Measurements from ENCODE around the gene EFCC1. TPM values are rescaled to one million over a fixed set of nuclear protein-coding genes. Genes with fewer than 3 reads are reported as not detected.

The EFCC1 gene
- total and polyA plus RNA-seq, 2 experiments from 2014 or later, result 0.23 to 0.50 TPM

- peaks cover 4% of the 10 kb centered on the region for H3K4me1 ChIP-seq (ENCODE audit: insufficient read depth)
- WGBS (ENCODE audit: low lambda C conversion rate, missing lambda C conversion rate), result 79% methylated on average over 1 of the region's 1 CpG
- no peak overlapping the region for H3K4me3 ChIP-seq
- DNase-seq (ENCODE audit: low spot score), result no peak
- no peaks in the 10 kb centered on the region for H3K27me3 ChIP-seq
- no peaks in the 10 kb centered on the region for H3K36me3 ChIP-seq (replicated peaks; ENCODE audit: insufficient read depth, low read depth)
- H3K27ac ChIP-seq, result peak overlapping the region; percentile 56
- H4K20me1 ChIP-seq (ENCODE audit: insufficient read depth, poor library complexity, severe bottlenecking), result no peaks in the 10 kb centered on the region
- no peaks in the 10 kb centered on the region for H3K9me2 ChIP-seq (replicated peaks; ENCODE audit: insufficient read depth)
- H2AFZ ChIP-seq, result no peak overlapping the region
- TF ChIP-seq EZH2phosphoT487 (IDR thresholded peaks at IDR 0.05; ENCODE audit: low read depth, severe bottlenecking, unreplicated experiment) (no peak), EZH2 (IDR thresholded peaks at IDR 0.05; ENCODE audit: borderline replicate concordance) (no peak), CTCF (IDR thresholded peaks at IDR 0.05; ENCODE audit: poor library complexity) (no peak)
- no peak overlapping the region for H3K4me2 ChIP-seq
- H3K9me3 ChIP-seq (ENCODE audit: low read depth), result no peaks in the 10 kb centered on the region
- no peaks in the 10 kb centered on the region for H3K79me2 ChIP-seq
These were observed 30.4 kb upstream of the EFCC1 start for GRCh38 chr3:128970740-128971047.

- no peak overlapping the region for H3K4me2 ChIP-seq
- H3K4me1 ChIP-seq (ENCODE audit: insufficient read depth), result peaks cover 4% of the 10 kb centered on the region
- no peaks in the 10 kb centered on the region for H4K20me1 ChIP-seq (ENCODE audit: insufficient read depth, poor library complexity, severe bottlenecking)
- H3K27me3 ChIP-seq, result no peaks in the 10 kb centered on the region
- H3K36me3 ChIP-seq (replicated peaks; ENCODE audit: insufficient read depth, low read depth), result no peaks in the 10 kb centered on the region
- H3K9me3 ChIP-seq (ENCODE audit: low read depth), result no peaks in the 10 kb centered on the region
- no peak overlapping the region for H2AFZ ChIP-seq
- H3K27ac ChIP-seq, result peak overlapping the region; percentile 56
- 77% methylated on average over 6 of the region's 6 CpGs for WGBS (ENCODE audit: low lambda C conversion rate, missing lambda C conversion rate)
- no peak for TF ChIP-seq EZH2 (IDR thresholded peaks at IDR 0.05; ENCODE audit: borderline replicate concordance)
- peak; percentile 50 for DNase-seq (ENCODE audit: low spot score)
- H3K79me2 ChIP-seq, result no peaks in the 10 kb centered on the region
- no peaks in the 10 kb centered on the region for H3K9me2 ChIP-seq (replicated peaks; ENCODE audit: insufficient read depth)
- H3K4me3 ChIP-seq, result no peak overlapping the region
These were observed 29.5 kb upstream of the EFCC1 start for GRCh38 chr3:128971421-128972100.

- Histone ChIP-seq H3K36me3 (replicated peaks; ENCODE audit: insufficient read depth, low read depth) (no peaks in the 10 kb centered on the region), H2AFZ (no peak overlapping the region), H3K9me3 (ENCODE audit: low read depth) (no peaks in the 10 kb centered on the region), H3K27ac (no peak overlapping the region), H3K4me3 (no peak overlapping the region), H3K27me3 (no peaks in the 10 kb centered on the region), H3K4me1 (ENCODE audit: insufficient read depth) (peaks cover 4% of the 10 kb centered on the region), H3K4me2 (no peak overlapping the region), H4K20me1 (ENCODE audit: insufficient read depth, poor library complexity, severe bottlenecking) (no peaks in the 10 kb centered on the region), H3K9me2 (replicated peaks; ENCODE audit: insufficient read depth) (no peaks in the 10 kb centered on the region), H3K79me2 (no peaks in the 10 kb centered on the region)
- TF ChIP-seq EZH2phosphoT487 (IDR thresholded peaks at IDR 0.05; ENCODE audit: low read depth, severe bottlenecking, unreplicated experiment), result no peak
- TF ChIP-seq CTCF (IDR thresholded peaks at IDR 0.05; ENCODE audit: poor library complexity), result no peak
- TF ChIP-seq EZH2 (IDR thresholded peaks at IDR 0.05; ENCODE audit: borderline replicate concordance), result no peak
- no peak for DNase-seq (ENCODE audit: low spot score)
- WGBS (ENCODE audit: low lambda C conversion rate, missing lambda C conversion rate), result 84% methylated on average over 5 of the region's 5 CpGs
These were observed 27.0 kb upstream of the EFCC1 start for GRCh38 chr3:128973988-128974564.

- no peak overlapping the region for H3K27ac ChIP-seq
- no peaks in the 10 kb centered on the region for H4K20me1 ChIP-seq (ENCODE audit: insufficient read depth, poor library complexity, severe bottlenecking)
- H3K4me1 ChIP-seq (ENCODE audit: insufficient read depth), result no peaks in the 10 kb centered on the region
- H3K27me3 ChIP-seq, result no peaks in the 10 kb centered on the region
- no peaks in the 10 kb centered on the region for H3K9me3 ChIP-seq (ENCODE audit: low read depth)
- H2AFZ ChIP-seq, result no peak overlapping the region
- no peak for DNase-seq (ENCODE audit: low spot score)
- TF ChIP-seq EZH2phosphoT487 (IDR thresholded peaks at IDR 0.05; ENCODE audit: low read depth, severe bottlenecking, unreplicated experiment), result no peak
- no peak for TF ChIP-seq EZH2 (IDR thresholded peaks at IDR 0.05; ENCODE audit: borderline replicate concordance)
- no peak for TF ChIP-seq CTCF (IDR thresholded peaks at IDR 0.05; ENCODE audit: poor library complexity)
- H3K9me2 ChIP-seq (replicated peaks; ENCODE audit: insufficient read depth), result no peaks in the 10 kb centered on the region
- WGBS (ENCODE audit: low lambda C conversion rate, missing lambda C conversion rate), result 95% methylated on average over 1 of the region's 1 CpG
- no peak overlapping the region for H3K4me2 ChIP-seq
- H3K79me2 ChIP-seq, result no peaks in the 10 kb centered on the region
- H3K36me3 ChIP-seq (replicated peaks; ENCODE audit: insufficient read depth, low read depth), result no peaks in the 10 kb centered on the region
- H3K4me3 ChIP-seq, result no peak overlapping the region
These were observed 25.8 kb upstream of the EFCC1 start for GRCh38 chr3:128975276-128975675.
